Activated CD4-positive, CD25-positive, alpha-beta regulatory T cell treated with anti-CD3 and anti-CD28 coated beads, Interleukin-2, amount 50 U/mL, for 16 hours (primary cell): Measurements from ENCODE around the gene FSD1L.
"Not testable (repeated sequence)": the region's sequence is repeated elsewhere in the genome, so short reads cannot be mapped to it uniquely, and the experiment has no call there.

Source experiments
- DNase-seq: peaks from one replicate; pipeline ENCODE4 v3.0.0-alpha.2; 2020; ENCODE audit warnings: low read depth, low spot score

The FSD1L gene

GRCh38 chr9:105484226-105484625, 36.4 kb downstream of the FSD1L start:
- no peak for DNase-seq

- DNase-seq: no peak
Measured at GRCh38 chr9:105485131-105485530, 37.3 kb downstream of the FSD1L start.

- no peak for DNase-seq
Measured at GRCh38 chr9:105496826-105497225, 49.0 kb downstream of the FSD1L start.

- no peak for DNase-seq
Measured at GRCh38 chr9:105497704-105498103, 49.9 kb downstream of the FSD1L start.

- DNase-seq: no peak
Measured at GRCh38 chr9:105500108-105500766, 52.4 kb downstream of the FSD1L start.

- DNase-seq: no peak
Measured at GRCh38 chr9:105501414-105501813, 53.6 kb downstream of the FSD1L start.

GRCh38 chr9:105502276-105502675, 54.4 kb downstream of the FSD1L start:
- DNase-seq: no peak

- no peak for DNase-seq
Measured at GRCh38 chr9:105503881-105504280, 56.0 kb downstream of the FSD1L start.

- no peak for DNase-seq
Measured at GRCh38 chr9:105507096-105507790, 59.4 kb downstream of the FSD1L start.

GRCh38 chr9:105508530-105508929, 60.7 kb downstream of the FSD1L start:
- no peak for DNase-seq

- no peak for DNase-seq
Measured at GRCh38 chr9:105510024-105510423, 62.2 kb downstream of the FSD1L start.

GRCh38 chr9:105511446-105511845, 63.6 kb downstream of the FSD1L start:
- DNase-seq: no peak

GRCh38 chr9:105515811-105516413, 68.1 kb downstream of the FSD1L start:
- no peak for DNase-seq

- not testable (repeated sequence) for DNase-seq
Measured at GRCh38 chr9:105519710-105520369, 72.0 kb downstream of the FSD1L start.

GRCh38 chr9:105520992-105521391, 73.2 kb downstream of the FSD1L start:
- not testable (repeated sequence) for DNase-seq

GRCh38 chr9:105522618-105523385, 75.0 kb downstream of the FSD1L start:
- not testable (repeated sequence) for DNase-seq

GRCh38 chr9:105531530-105531929, 83.7 kb downstream of the FSD1L start:
- DNase-seq: no peak

- DNase-seq: no peak
Measured at GRCh38 chr9:105535920-105536668, 88.3 kb downstream of the FSD1L start.

GRCh38 chr9:105539452-105539851, 91.6 kb downstream of the FSD1L start:
- no peak for DNase-seq

- no peak for DNase-seq
Measured at GRCh38 chr9:105541838-105542237, 94.0 kb downstream of the FSD1L start.

- DNase-seq: no peak
Measured at GRCh38 chr9:105554042-105554441, 106.2 kb downstream of the FSD1L start.
